ENCODE results near the gene NRL. TPM values are rescaled to one million over a fixed set of nuclear protein-coding genes. Genes with fewer than 3 reads are reported as not detected.

NRL gene
- total RNA-seq, 1 experiment from 2014 or later, result 1.3 TPM

- no peak for TF ChIP-seq RORB (CRISPR knock-in tag; IDR thresholded peaks at IDR 0.05)
- TF ChIP-seq MAX (CRISPR knock-in tag; IDR thresholded peaks at IDR 0.05), result peak; percentile 68
- TF ChIP-seq RELA (CRISPR knock-in tag; IDR thresholded peaks at IDR 0.05; ENCODE audit: borderline replicate concordance), result peak; percentile 72; the same call in 1 of the 2 replicates
- no peak for TF ChIP-seq CBFB (CRISPR knock-in tag; IDR thresholded peaks at IDR 0.05; ENCODE audit: low read depth)
- no peak for TF ChIP-seq ATF3 (CRISPR knock-in tag; conservative IDR thresholded peaks at IDR 0.05)
- 0 out of 2 replicates have a peak, but pooled peaks have one; percentile 70 for TF ChIP-seq NR3C1 (CRISPR knock-in tag; conservative IDR thresholded peaks at IDR 0.05; ENCODE audit: low read depth)
- peak; percentile 88 for TF ChIP-seq KAT7 (CRISPR knock-in tag; IDR thresholded peaks at IDR 0.05; ENCODE audit: borderline replicate concordance)
- no peak for TF ChIP-seq NR1H2 (CRISPR knock-in tag; IDR thresholded peaks at IDR 0.05)
- TF ChIP-seq E2F5 (CRISPR knock-in tag; IDR thresholded peaks at IDR 0.05), result peak; percentile 90
- TF ChIP-seq ATF1 (CRISPR knock-in tag; IDR thresholded peaks at IDR 0.05), result no peak
- no peak for TF ChIP-seq ERG (CRISPR knock-in tag; IDR thresholded peaks at IDR 0.05)
- TF ChIP-seq ZNF671 (CRISPR knock-in tag; IDR thresholded peaks at IDR 0.05), result peak; percentile 67; the same call in 1 of the 2 replicates
- TF ChIP-seq FOXK1 (CRISPR knock-in tag; IDR thresholded peaks at IDR 0.05), result peak; percentile 77
- no peak for TF ChIP-seq MXD4 (CRISPR knock-in tag; IDR thresholded peaks at IDR 0.05; ENCODE audit: borderline replicate concordance)
- TF ChIP-seq ZNF317 (CRISPR knock-in tag; IDR thresholded peaks at IDR 0.05; ENCODE audit: borderline replicate concordance, low read depth), result no peak
- TF ChIP-seq USF1 (CRISPR knock-in tag; IDR thresholded peaks at IDR 0.05), result no peak
- TF ChIP-seq ATF6 (CRISPR knock-in tag; IDR thresholded peaks at IDR 0.05), result no peak
- no peak for TF ChIP-seq ZNF121 (CRISPR knock-in tag; IDR thresholded peaks at IDR 0.05)
- peak; percentile 25; the same call in 1 of the 2 replicates for TF ChIP-seq PREB (CRISPR knock-in tag; IDR thresholded peaks at IDR 0.05; ENCODE audit: borderline replicate concordance)
- TF ChIP-seq NFATC4 (CRISPR knock-in tag; IDR thresholded peaks at IDR 0.05), result peak; percentile 76; the same call in 1 of the 2 replicates
- TF ChIP-seq CDX4 (CRISPR knock-in tag; IDR thresholded peaks at IDR 0.05; ENCODE audit: borderline replicate concordance), result no peak
- no peak for TF ChIP-seq ZMAT4 (CRISPR knock-in tag; IDR thresholded peaks at IDR 0.05)
- TF ChIP-seq FOXP4 (CRISPR knock-in tag; IDR thresholded peaks at IDR 0.05), result peak; percentile 25; the same call in 1 of the 2 replicates
- TF ChIP-seq PRRX2 (CRISPR knock-in tag; IDR thresholded peaks at IDR 0.05), result no peak; the same call in 1 of the 2 replicates
- no peak for TF ChIP-seq ZBTB21 (CRISPR knock-in tag; IDR thresholded peaks at IDR 0.05; ENCODE audit: borderline replicate concordance)
- no peak for TF ChIP-seq NR2C2 (CRISPR knock-in tag; IDR thresholded peaks at IDR 0.05)
- no peak for TF ChIP-seq ZNF423 (CRISPR knock-in tag; IDR thresholded peaks at IDR 0.05)
These were observed 20.6 kb downstream of the NRL start, which contains the start of gene PCK2 (continued) for GRCh38 chr14:24093901-24094840.
